NCI-H748 (cell line): ENCODE data around the gene ASRGL1.
"Not testable (repeated sequence)": the region's sequence is repeated elsewhere in the genome, so short reads cannot be mapped to it uniquely, and the experiment has no call there.

Experiments
- DNase-seq: peaks from one replicate; lab custom pipeline; 2025; ENCODE audit not compliant: unreplicated experiment; lab: John Stamatoyannopoulos, UW

Gene ASRGL1

DNA sequence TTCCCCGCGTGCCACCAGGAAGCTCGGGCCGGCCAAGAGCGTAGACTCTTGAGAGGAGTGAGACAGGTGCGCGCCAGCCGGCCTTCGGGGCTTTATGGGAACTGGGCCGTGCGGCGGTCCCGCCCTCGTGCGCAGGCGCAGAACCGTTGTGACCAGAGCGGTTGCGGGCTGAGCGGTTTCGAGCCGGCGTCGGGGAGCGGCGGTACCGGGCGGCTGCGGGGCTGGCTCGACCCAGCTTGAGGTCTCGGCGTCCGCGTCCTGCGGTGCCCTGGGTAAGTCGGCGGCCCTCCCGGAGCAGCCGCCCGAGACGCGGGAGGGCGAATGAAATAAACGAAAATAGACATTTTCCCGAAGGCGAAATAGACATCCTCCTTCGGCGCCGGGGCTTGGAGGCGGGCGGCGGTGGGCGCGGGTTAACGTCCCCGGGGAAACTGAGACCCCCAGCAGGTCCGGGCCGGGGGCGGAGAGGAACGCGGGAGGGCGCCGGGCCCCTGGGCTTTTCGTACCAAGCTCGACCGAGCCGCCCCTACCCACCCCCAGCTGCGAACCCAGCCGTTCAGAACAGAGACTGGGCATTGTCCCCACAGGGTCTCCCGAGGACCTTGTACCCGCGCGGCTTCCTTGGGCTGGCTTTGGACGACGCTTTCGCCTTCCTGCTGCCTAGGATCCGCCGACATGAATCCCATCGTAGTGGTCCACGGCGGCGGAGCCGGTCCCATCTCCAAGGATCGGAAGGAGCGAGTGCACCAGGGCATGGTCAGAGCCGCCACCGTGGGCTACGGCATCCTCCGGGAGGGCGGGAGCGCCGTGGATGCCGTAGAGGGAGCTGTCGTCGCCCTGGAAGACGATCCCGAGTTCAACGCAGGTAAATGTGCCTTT lies at the start of gene ASRGL1:
Gene ASRGL1 (plus strand): TSS at position 146 of the 879 bp plus-strand sequence. CDS start 530 bp downstream, at position 676.
- DNase-seq, result peak; percentile 92

DNA sequence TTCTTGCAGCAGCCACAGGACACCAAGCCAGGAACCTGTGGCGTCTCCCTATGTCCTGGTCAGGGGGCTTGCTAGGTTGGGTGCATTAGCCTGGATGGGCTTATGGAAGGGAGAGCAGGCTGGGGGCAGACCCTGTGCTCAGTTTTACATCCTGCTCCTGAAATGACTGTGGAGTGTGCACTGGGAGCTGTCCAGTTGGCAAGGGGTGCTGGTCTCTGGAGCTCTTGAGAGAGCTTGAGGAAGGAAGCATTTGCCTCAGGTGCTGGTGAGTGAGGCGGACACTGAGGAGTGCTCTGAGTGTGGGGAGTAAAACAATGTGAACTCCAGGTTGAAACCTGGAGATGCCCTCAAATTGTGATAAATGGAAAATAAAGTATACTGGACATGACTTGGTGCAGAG lies 41.7 kb upstream of the ASRGL1 start:
- DNase-seq, result no peak

DNA sequence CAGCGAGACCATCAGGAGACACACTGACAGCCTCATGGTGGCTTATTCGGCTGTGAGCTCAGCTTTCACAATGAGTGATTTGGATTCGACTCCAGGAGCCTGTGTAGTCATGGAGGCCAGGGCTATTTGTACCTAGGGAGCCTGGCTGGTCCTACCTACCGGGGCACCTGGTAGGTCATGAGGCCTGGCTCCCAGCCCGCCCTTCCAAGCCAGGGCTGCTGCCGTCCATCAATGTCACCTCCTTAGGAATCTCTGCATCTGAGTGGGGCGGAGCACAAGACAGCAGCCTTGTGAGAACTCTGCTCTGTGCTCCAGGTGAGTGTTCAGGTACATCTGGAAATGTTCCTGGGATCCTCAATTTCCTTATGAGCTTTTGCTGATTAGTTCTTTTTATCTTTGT lies 38.3 kb upstream of the ASRGL1 start, which contains the start of gene SCGB1D4:
Gene SCGB1D4 (minus strand): TSS at position 101 of the 400 bp plus-strand sequence. CDS start 65 bp downstream, at position 36.
- DNase-seq, result no peak

DNA sequence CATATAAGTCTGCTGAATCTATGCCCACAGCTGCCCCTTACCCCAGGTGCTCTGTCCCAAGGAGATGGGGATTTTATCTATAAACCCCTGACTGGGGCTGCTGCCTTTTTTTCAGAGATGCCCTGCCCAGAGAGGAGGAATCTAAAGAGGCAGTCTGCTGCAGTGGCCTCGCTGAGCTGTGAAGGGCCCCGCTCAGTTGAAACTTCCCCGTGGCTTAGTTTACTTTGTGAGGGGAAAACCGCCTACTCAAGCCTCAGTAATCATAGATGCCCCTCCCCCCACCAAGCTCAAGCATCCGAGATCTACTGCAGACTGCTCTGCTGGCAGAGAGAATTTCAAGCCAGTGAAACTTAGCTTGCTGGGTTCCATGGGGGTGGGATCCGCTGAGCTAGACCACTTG lies 31.0 kb upstream of the ASRGL1 start:
- DNase-seq, result no peak

DNA sequence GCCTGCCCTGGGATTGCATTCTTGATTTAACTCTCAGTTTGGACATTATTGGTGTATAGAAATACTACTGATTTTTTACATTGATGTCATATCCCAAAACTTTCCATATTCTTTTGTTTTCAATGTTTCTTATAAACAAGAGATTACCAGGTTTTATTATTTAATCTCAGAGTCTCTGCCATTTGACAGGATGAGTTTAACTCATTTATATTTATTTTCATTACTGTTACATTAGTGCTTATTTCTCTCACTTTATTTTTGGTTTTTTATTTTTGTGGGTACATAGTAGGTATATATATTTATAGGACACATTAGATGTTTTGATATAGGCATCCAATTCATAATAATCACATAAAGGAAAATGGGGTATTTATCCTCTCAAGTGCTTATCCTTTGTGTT lies 29.3 kb upstream of the ASRGL1 start:
- DNase-seq, result no peak

DNA sequence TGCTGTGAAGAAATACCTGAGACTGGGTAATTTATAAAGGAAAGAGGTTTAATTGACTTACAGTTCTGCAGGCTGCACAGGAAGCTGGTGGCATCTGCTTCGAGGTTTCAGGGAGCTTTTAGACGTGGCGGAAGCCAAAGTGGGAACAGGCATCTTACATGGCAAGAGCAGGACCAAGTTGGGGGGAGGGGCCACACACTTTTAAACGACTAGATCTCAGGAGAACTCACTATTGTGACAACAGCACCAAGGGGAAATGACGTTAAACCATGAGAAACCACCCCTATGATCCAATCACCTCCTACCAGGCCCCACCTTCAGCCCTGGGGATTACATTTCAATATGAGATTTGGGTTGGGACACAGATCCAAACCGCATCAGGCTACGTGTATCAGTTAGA lies 27.3 kb upstream of the ASRGL1 start:
- no peak for DNase-seq

DNA sequence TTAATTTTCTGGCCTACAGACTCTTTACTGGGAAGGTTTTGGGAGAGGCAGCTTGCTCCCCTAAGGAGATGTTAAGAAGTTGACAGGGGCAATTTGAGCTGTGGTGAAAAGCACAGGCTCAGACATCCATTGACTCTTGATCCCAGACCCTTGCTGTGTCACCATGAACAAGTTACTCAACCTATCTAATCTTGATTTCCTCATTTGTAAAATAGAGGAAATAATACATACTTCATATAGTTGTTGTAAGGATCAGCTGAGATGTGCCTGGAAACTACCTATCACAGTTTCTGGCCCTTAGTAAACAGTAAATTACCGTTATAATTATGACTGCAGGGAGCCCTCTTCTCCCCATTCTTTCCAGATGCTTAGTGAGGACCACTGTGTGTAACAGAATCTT lies 21.8 kb upstream of the ASRGL1 start:
- no peak for DNase-seq

DNA sequence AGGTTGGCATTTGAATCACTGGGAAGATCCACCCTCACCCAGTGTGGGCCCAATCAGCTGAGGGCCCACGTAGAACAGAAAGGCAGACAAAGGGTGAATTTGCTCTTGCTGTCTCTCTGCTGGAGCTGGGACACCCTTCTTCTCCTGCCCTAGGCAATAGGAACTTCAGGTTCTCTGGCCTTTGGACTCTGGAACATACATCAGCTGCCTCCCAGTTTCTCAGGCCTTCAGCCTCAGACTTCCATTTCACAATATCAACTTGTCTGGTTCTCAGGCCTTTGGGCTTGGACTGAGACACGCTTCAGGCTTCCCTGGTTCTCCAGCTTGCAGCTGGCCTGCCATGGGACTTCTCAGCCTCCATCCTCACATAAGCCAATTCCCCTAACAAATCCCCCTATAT lies 14.7 kb upstream of the ASRGL1 start:
- DNase-seq, result no peak

DNA sequence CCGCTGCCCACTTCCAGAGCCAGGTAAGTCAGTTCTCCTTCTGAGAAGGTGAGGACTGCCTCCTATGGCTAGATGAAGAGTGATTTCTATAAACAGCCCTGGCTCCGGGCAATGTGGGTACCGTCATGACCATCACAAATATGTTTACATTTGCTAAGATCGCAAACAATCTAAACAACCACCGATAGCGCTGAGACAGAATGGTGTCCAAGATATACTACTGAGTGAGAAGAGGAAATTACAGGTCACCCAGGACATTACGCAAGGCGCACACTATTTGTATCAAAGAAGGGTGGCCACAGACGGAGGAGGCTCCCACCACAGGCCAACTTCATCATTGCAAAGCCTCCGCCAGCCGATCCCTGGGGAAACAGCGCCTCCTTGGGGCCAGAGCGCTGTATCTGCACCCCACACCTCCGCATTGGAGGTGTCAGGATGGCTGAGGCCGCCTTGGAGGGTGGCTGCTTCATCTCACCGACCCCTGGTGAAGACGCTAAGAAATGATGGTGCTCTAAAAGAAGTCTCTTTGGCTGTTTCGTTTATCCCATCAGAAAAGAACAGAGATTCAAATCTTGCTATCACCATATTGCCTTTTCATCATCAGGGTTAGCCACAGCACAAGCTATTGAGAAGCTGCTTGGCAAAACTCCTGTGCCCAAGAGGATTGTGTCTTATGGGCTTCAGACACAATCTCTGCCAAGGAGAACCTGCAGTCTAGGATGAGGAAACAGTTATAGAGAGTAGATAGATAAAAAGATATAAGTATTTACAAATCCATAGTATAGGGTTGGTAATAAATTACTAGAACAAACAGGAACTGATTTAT lies 12.3 kb upstream of the ASRGL1 start:
- DNase-seq, result peak; percentile 44

DNA sequence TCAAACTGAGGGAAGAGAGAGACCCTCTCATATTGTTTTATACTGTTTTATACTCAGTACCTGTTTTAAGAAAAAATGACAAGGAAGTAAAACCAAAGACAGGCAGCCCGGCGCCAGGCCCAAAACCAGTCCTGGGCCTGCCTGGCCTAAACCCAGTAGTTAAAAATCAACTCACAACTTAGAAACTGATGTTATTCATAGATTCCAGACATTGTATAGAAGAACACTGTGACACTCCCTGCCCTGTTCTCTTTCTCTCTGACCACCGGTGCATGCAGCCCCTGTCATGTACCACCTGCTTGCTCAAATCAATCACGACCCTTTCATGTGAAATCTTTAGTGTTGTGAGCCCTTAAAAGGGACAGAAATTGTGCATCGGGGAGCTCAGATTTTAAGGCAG lies 11.5 kb upstream of the ASRGL1 start:
- not testable (repeated sequence) for DNase-seq

DNA sequence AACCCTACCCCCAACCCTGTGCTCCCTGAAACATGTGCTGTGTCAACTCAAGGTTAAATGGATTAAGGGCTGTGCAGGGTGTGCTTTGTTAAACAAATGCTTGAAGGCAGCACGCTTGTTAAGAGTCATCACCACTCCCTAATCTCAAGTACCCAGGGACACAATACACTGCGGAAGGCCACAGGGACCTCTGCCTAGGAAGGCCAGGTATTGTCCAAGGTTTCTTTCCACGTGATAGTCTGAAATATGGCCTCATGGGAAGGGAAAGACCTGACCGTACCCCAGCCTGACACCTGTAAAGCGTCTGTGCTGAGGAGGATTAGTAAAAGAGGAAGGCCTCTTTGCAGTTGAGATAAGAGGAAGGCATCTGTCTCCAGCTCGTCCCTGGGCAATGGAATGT lies 10.5 kb upstream of the ASRGL1 start:
- DNase-seq, result peak; percentile 5

DNA sequence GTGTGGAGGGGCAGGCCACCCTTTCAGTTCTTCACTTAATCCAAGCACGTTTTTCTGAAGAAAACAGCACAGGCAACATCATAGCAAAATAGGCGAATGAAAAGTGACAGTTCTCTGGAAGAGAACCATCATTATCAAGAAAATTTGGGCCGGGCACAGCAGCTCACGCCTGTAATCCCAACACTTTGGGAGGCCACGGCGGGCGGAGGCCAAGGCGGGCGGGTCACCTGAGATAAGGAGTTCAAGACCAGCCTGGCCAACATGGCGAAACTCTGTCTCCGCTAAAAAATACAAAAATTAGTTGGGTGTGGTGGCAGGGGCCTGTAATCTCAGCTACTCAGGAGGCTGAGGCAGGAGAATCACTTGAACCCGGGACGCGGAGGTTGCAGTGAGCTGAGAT lies 9.7 kb upstream of the ASRGL1 start:
- DNase-seq, result not testable (repeated sequence)

DNA sequence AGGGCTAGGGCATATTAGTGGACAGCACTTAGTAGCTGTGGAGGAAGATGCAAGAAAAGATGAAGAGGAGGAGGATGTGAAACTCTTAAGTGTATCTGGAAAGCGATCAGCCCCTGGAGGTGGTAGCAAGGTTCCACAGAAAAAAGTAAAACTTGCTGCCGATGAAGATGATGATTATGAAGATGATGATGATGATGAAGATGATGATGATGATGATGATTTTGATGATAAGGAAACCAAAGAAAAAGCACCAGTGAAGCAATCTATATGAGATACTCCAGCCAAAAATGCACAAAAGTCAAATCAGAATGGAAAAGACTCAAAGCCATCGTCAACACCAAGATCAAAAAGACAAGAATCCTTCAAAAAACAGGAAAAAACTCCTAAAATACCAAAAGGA lies 6.0 kb upstream of the ASRGL1 start:
- not testable (repeated sequence) for DNase-seq

DNA sequence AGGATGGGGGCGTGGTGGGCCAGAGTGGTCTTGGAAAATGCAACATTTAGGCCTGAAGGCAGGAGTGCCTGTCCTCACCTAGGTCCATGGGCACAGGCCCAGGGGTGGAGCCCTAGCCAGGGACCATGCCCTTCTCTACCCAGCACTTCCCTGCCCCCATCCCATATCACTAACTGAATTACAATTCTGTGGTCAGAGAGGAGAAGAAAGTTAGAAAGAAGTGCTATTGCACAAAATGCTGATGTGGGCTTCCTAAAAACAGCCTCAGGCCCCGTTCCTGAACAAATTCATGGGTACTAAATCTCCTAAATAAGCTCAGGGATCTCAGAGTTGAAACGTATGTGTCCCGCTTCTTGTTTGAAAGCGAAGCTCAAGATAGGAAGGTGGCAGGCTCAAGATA lies 3.5 kb upstream of the ASRGL1 start:
- no peak for DNase-seq

DNA sequence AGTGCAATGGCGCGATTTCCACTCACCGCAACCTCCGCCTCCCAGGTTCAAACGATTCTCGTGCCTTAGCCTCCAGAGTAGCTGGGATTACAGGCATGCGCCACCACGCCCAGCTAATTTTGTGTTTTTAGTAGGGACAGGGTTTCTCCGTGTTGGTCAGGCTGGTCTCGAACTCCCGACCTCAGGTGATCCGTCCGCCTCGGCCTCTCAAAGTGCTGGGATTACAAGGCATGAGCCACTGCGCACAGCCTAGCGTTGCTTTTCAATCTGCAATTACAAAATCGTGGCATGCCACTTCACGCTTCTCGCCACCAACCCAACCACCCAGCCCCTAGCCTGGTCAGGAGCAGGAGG lies 322 bp upstream of the ASRGL1 start:
- not testable (repeated sequence) for DNase-seq

DNA sequence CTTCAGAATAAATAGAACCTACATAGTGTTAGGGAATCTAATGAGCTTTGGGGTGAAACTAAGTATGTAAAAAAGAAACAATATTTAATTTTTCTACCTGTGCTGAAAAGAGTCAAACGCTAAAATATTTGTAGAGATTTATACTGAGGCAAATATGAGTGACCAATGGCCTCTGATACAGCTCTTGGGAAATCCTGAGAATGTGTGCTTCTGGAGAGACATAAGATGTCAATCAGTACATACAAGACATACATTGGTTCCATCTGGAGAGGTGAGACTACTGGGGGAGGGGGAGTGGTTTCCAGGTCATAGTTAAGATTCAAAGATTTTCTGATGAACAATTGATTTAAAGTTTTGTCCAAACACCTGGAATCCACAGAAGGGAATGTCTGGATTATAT lies 970 bp downstream of the ASRGL1 start:
- DNase-seq, result no peak

DNA sequence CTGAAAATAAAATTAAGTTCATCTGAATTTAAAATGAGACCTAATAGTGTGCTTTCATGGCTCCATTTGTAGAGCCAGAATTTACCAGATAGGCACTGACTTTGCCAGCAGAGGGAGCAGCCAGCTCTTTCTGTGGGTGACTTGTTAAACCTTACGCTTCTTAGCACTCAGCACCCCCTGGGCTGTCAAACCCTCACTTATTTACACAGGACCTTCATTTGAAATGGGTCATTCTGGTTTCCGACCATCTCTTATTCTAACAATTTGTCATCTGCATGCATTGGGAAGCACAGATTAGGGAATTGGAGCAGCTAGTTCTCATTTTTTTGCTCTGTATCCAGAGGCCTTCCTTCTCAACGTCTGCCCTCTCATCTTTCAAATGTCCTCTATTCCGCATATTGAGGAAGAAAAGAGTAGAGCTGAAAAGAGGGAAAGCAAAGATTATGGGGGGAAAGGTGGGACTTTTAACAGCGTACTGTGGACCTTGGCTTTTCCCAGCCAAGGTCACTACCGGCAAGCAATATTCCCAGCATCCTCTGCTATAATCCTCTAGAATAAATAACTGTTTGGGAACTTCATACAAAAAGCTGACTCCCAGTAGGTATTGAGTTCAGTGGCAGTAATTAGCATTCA lies 3.1 kb downstream of the ASRGL1 start:
- peak; percentile 45 for DNase-seq

DNA sequence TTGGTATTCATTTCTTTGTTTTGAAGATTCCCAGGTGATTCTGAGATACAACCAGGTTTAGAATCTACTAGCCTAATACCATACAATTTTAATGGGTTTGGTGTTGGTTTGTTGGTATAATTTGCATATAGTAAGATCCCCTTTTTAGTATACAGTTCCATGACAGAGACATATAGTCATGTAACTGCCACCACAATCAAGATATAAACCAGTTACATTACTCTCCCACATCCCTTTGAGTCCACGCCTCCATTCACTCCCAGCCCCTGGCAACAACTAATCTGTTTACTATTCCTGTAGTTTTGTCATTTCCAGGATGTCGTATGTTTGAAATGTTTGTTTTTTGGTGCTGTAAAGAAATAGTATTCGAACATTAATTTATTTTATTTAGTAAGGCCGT lies 4.3 kb downstream of the ASRGL1 start:
- DNase-seq, result no peak

DNA sequence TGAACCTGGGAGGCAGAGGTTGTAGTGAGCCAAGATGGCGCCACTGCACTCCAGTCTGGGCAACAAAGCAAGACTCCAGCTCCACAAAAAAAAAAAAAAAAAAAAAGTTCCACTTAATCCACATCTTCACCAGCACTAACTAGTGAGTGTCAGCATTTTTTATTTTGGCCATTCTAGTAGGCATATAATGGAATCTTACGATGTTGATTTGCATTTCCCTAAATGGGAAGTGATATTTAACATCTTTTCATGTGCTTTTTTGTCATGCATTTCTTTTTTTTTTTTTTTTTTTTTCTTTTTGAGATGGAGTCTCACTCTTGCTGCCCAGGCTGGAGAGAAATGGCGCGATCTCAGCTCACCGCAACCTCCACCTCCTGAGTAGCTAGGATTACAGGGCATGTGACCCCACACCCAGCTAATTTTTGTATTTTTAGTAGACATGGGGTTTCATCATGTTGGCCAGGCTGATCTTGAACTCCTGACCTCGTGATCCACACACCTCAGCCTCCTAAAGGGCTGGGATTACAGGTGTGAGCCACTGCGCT lies 6.5 kb downstream of the ASRGL1 start:
- not testable (repeated sequence) for DNase-seq

DNA sequence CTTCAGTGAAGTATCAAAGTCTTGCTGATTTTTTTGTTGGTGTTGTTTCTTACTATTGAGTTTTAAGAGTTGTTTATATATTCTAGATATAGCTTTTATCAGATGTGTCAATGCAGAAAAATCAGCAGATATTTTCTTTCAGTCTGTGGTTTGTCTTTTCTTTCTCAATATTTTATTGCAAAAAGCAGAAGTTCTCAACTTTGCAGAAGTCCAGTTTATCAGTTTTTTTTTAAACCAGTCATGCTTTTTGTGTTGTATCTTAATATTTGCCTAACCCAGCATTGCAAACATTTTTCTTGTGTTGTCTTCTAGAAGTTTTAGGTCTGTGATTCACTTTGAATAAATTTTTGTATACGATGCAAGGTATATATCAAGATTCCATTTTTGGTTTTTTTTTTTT lies 7.0 kb downstream of the ASRGL1 start:
- DNase-seq, result no peak

DNA sequence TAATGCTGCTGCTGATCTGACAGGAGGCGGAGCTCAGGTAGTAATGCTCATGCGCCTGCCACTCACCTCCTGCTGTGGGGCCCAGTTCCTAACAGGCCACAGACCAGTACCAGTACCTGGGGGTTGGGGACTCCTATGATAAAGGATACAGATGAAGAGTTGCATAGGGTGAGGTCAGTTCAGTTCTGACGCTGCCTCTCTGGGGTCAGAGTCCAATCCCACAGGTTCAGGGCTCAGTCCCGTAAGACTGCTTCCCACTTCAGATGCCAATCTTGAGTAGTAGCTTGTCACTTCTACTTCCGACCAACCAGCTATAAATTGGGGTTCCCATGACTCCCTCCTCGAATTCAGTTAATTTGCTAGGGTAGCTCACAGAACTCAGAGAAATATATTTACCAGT lies 8.6 kb downstream of the ASRGL1 start:
- DNase-seq, result no peak
